ENCODE results near the gene DESI1. TPM values are rescaled to one million over a fixed set of nuclear protein-coding genes. Genes with fewer than 3 reads are reported as not detected.

The DESI1 gene
- total and polyA plus RNA-seq, 4 experiments from 2014 or later = 9.5 to 28.7 (median 19.9) TPM

GRCh38 chr22:41582694-41583093 lies 38.1 kb downstream of the DESI1 start:
- CTCF ChIA-PET (ENCODE audit: partially characterized antibody) = interaction anchor here (0.6 kb wide), 1 partner anchor 132 kb away, joined by 3 read pairs; no protein-coding TSS in a partner anchor
- H3K4me3 Mint-ChIP-seq = peak overlapping the region in 1 of 8 donors; percentile 63
- Histone ChIP-seq H3K36me3 (ENCODE audit: insufficient read depth, low read length) (peaks cover 26% of the 10 kb centered on the region), H3K27me3 (ENCODE audit: insufficient read depth, low read length) (no peaks in the 10 kb centered on the region), H3K4me1 (ENCODE audit: insufficient read depth, low read length) (no peaks in the 10 kb centered on the region), H3K4me3 (ENCODE audit: low read length in 2 of 2) (no peak overlapping the region), H3K9me3 (ENCODE audit: control insufficient read depth in 1 of 2, low read length in 2 of 2) (no peaks in the 10 kb centered on the region), H3K27ac (ENCODE audit: low read depth, low read length) (no peak overlapping the region)
- intact Hi-C loops (cut with micrococcal nuclease) = loop anchor here (10.0 kb wide), 1 partner anchor 138 kb away; the partner anchor contains the start of gene TOB2
- POLR2A ChIA-PET (ENCODE audit: partially characterized antibody) = no interaction called here
- peaks cover 9 to 52% of the 10 kb centered on the region in 2 donors for H3K36me3 Mint-ChIP-seq
- DNase-seq = no peak
- H3K9me3 Mint-ChIP-seq = no peaks in the 10 kb centered on the region
- H3K27me3 Mint-ChIP-seq = no peaks in the 10 kb centered on the region
- peak overlapping the region in 1 of 7 donors; percentile 52 for H3K27ac Mint-ChIP-seq
- H3K4me1 Mint-ChIP-seq = peaks cover 1 to 11% (median 3%) of the 10 kb centered on the region in 4 donors

- Histone ChIP-seq H3K9me3 (ENCODE audit: control insufficient read depth in 1 of 2, low read length in 2 of 2) (no peaks in the 10 kb centered on the region), H3K36me3 (ENCODE audit: insufficient read depth, low read length) (peaks cover 30% of the 10 kb centered on the region), H3K4me1 (ENCODE audit: insufficient read depth, low read length) (no peaks in the 10 kb centered on the region), H3K4me3 (ENCODE audit: low read length in 2 of 2) (no peak overlapping the region), H3K27me3 (ENCODE audit: insufficient read depth, low read length) (no peaks in the 10 kb centered on the region), H3K27ac (ENCODE audit: low read depth, low read length) (no peak overlapping the region)
- Mint-ChIP-seq H3K27ac (no peak overlapping the region), H3K4me1 (peaks cover 0 to 6% (median under 1%) of the 10 kb centered on the region in 4 donors), H3K9me3 (no peaks in the 10 kb centered on the region), H3K4me3 (no peak overlapping the region), H3K27me3 (no peaks in the 10 kb centered on the region), H3K36me3 (peaks cover 13 to 58% of the 10 kb centered on the region in 2 donors)
- intact Hi-C loops (cut with micrococcal nuclease) = loop anchor here (10.0 kb wide), 1 partner anchor 135 kb away; the partner anchor contains the start of gene TOB2
- ChIA-PET CTCF (ENCODE audit: partially characterized antibody) (interaction anchor here (0.6 kb wide), 1 partner anchor 767 kb away, joined by 3 read pairs; no protein-coding TSS in a partner anchor), POLR2A (ENCODE audit: partially characterized antibody) (no interaction called here)
- DNase-seq = no peak
These were observed 40.9 kb downstream of the DESI1 start for GRCh38 chr22:41579997-41580355.

GRCh38 chr22:41579297-41579996 lies 41.4 kb downstream of the DESI1 start:
- Histone ChIP-seq H3K4me3 (ENCODE audit: low read length in 2 of 2) (no peak overlapping the region), H3K27me3 (ENCODE audit: insufficient read depth, low read length) (no peaks in the 10 kb centered on the region), H3K27ac (ENCODE audit: low read depth, low read length) (no peak overlapping the region), H3K36me3 (ENCODE audit: insufficient read depth, low read length) (peaks cover 28% of the 10 kb centered on the region), H3K4me1 (ENCODE audit: insufficient read depth, low read length) (no peaks in the 10 kb centered on the region), H3K9me3 (ENCODE audit: control insufficient read depth in 1 of 2, low read length in 2 of 2) (no peaks in the 10 kb centered on the region)
- intact Hi-C loops (cut with micrococcal nuclease) = no loop called here
- ChIA-PET CTCF (ENCODE audit: partially characterized antibody) (interaction anchor here (0.6 kb wide), 1 partner anchor 766 kb away, joined by 3 read pairs; no protein-coding TSS in a partner anchor), POLR2A (ENCODE audit: partially characterized antibody) (no interaction called here)
- H3K27me3 Mint-ChIP-seq = no peaks in the 10 kb centered on the region
- H3K9me3 Mint-ChIP-seq = no peaks in the 10 kb centered on the region
- no peak for DNase-seq
- H3K27ac Mint-ChIP-seq = no peak overlapping the region
- H3K4me3 Mint-ChIP-seq = no peak overlapping the region
- H3K36me3 Mint-ChIP-seq = peaks cover 12 to 53% of the 10 kb centered on the region in 2 donors
- peaks cover 0 to 6% (median under 1%) of the 10 kb centered on the region in 4 donors for H3K4me1 Mint-ChIP-seq

- Histone ChIP-seq H3K4me1 (ENCODE audit: insufficient read depth, low read length) (no peaks in the 10 kb centered on the region), H3K4me3 (ENCODE audit: low read length in 2 of 2) (no peak overlapping the region), H3K27ac (ENCODE audit: low read depth, low read length) (no peak overlapping the region), H3K9me3 (ENCODE audit: control insufficient read depth in 1 of 2, low read length in 2 of 2) (no peaks in the 10 kb centered on the region), H3K36me3 (ENCODE audit: insufficient read depth, low read length) (peaks cover 22% of the 10 kb centered on the region), H3K27me3 (ENCODE audit: insufficient read depth, low read length) (no peaks in the 10 kb centered on the region)
- intact Hi-C loops (cut with micrococcal nuclease) = no loop called here
- Mint-ChIP-seq H3K27ac (no peak overlapping the region), H3K9me3 (no peaks in the 10 kb centered on the region), H3K36me3 (peaks cover 10 to 49% of the 10 kb centered on the region in 2 donors), H3K4me1 (peaks cover 0 to 6% (median under 1%) of the 10 kb centered on the region in 4 donors), H3K4me3 (no peak overlapping the region), H3K27me3 (no peaks in the 10 kb centered on the region)
- DNase-seq = no peak
- CTCF ChIA-PET (ENCODE audit: partially characterized antibody) = no interaction called here
- POLR2A ChIA-PET (ENCODE audit: partially characterized antibody) = no interaction called here
These were observed 42.0 kb downstream of the DESI1 start for GRCh38 chr22:41578818-41579217.

GRCh38 chr22:41578114-41578513 lies 42.7 kb downstream of the DESI1 start:
- Histone ChIP-seq H3K36me3 (ENCODE audit: insufficient read depth, low read length) (peaks cover 19% of the 10 kb centered on the region), H3K27ac (ENCODE audit: low read depth, low read length) (no peak overlapping the region), H3K27me3 (ENCODE audit: insufficient read depth, low read length) (no peaks in the 10 kb centered on the region), H3K4me1 (ENCODE audit: insufficient read depth, low read length) (no peaks in the 10 kb centered on the region), H3K9me3 (ENCODE audit: control insufficient read depth in 1 of 2, low read length in 2 of 2) (no peaks in the 10 kb centered on the region), H3K4me3 (ENCODE audit: low read length in 2 of 2) (no peak overlapping the region)
- ChIA-PET POLR2A (ENCODE audit: partially characterized antibody) (no interaction called here), CTCF (ENCODE audit: partially characterized antibody) (no interaction called here)
- DNase-seq = no peak
- Mint-ChIP-seq H3K27ac (peak overlapping the region in 2 of 7 donors; percentile 23 to 46), H3K4me3 (no peak overlapping the region), H3K4me1 (peaks cover 0 to 6% (median under 1%) of the 10 kb centered on the region in 4 donors), H3K9me3 (no peaks in the 10 kb centered on the region), H3K36me3 (peaks cover 10 to 43% of the 10 kb centered on the region in 2 donors), H3K27me3 (no peaks in the 10 kb centered on the region)
- intact Hi-C loops (cut with micrococcal nuclease) = no loop called here

GRCh38 chr22:41576877-41577276 lies 44.0 kb downstream of the DESI1 start:
- H3K36me3 ChIP-seq (ENCODE audit: insufficient read depth, low read length) = peaks cover 11% of the 10 kb centered on the region
- Mint-ChIP-seq H3K27me3 (no peaks in the 10 kb centered on the region), H3K36me3 (peaks cover 4 to 33% of the 10 kb centered on the region in 2 donors), H3K9me3 (no peaks in the 10 kb centered on the region), H3K4me1 (no peaks in the 10 kb centered on the region), H3K4me3 (no peak overlapping the region), H3K27ac (peak overlapping the region in 1 of 7 donors; percentile 37)
- H3K27ac ChIP-seq (ENCODE audit: low read depth, low read length) = no peak overlapping the region
- ChIA-PET POLR2A (ENCODE audit: partially characterized antibody) (no interaction called here), CTCF (ENCODE audit: partially characterized antibody) (interaction anchor here (0.5 kb wide), 1 partner anchor 630 kb away, joined by 3 read pairs; no protein-coding TSS in a partner anchor)
- H3K27me3 ChIP-seq (ENCODE audit: insufficient read depth, low read length) = no peaks in the 10 kb centered on the region
- H3K9me3 ChIP-seq (ENCODE audit: control insufficient read depth in 1 of 2, low read length in 2 of 2) = no peaks in the 10 kb centered on the region
- intact Hi-C loops (cut with micrococcal nuclease) = no loop called here
- H3K4me1 ChIP-seq (ENCODE audit: insufficient read depth, low read length) = no peaks in the 10 kb centered on the region
- H3K4me3 ChIP-seq (ENCODE audit: low read length in 2 of 2) = no peak overlapping the region
- DNase-seq = peak in 4 of 5 donors; percentile 9 to 34 (median 21)

GRCh38 chr22:41575533-41575932 lies 45.3 kb downstream of the DESI1 start:
- no peak overlapping the region for H3K4me3 Mint-ChIP-seq
- H3K27ac Mint-ChIP-seq = no peak overlapping the region
- Histone ChIP-seq H3K9me3 (ENCODE audit: control insufficient read depth in 1 of 2, low read length in 2 of 2) (no peaks in the 10 kb centered on the region), H3K27me3 (ENCODE audit: insufficient read depth, low read length) (no peaks in the 10 kb centered on the region), H3K36me3 (ENCODE audit: insufficient read depth, low read length) (peaks cover 11% of the 10 kb centered on the region), H3K27ac (ENCODE audit: low read depth, low read length) (no peak overlapping the region), H3K4me3 (ENCODE audit: low read length in 2 of 2) (no peak overlapping the region), H3K4me1 (ENCODE audit: insufficient read depth, low read length) (no peaks in the 10 kb centered on the region)
- POLR2A ChIA-PET (ENCODE audit: partially characterized antibody) = no interaction called here
- H3K27me3 Mint-ChIP-seq = no peaks in the 10 kb centered on the region
- intact Hi-C loops (cut with micrococcal nuclease) = no loop called here
- H3K36me3 Mint-ChIP-seq = peaks cover 4 to 33% of the 10 kb centered on the region in 2 donors
- no peaks in the 10 kb centered on the region for H3K4me1 Mint-ChIP-seq
- H3K9me3 Mint-ChIP-seq = no peaks in the 10 kb centered on the region
- no peak for DNase-seq
- CTCF ChIA-PET (ENCODE audit: partially characterized antibody) = no interaction called here

Data from CD4-positive, alpha-beta memory T cell (primary cell).